Stimulated activated CD8-positive, alpha-beta memory T cell treated with anti-CD3 and anti-CD28 coated beads, Interleukin-7, amount 100 ng/mL, for 1 hour (primary cell): ENCODE results near the gene REG1B.
"Not testable (repeated sequence)": the region's sequence is repeated elsewhere in the genome, so short reads cannot be mapped to it uniquely, and the experiment has no call there.

Experiments used
- DNase-seq, 2 donors: peaks; one replicate each; pipeline ENCODE4 v3.0.0-alpha.2; 2020; ENCODE audit warnings: low read depth in 2 of 2

Gene REG1B

GRCh38 chr2:79084495-79085135 lies 3.2 kb downstream of the REG1B start:
- no peak for DNase-seq

DNA sequence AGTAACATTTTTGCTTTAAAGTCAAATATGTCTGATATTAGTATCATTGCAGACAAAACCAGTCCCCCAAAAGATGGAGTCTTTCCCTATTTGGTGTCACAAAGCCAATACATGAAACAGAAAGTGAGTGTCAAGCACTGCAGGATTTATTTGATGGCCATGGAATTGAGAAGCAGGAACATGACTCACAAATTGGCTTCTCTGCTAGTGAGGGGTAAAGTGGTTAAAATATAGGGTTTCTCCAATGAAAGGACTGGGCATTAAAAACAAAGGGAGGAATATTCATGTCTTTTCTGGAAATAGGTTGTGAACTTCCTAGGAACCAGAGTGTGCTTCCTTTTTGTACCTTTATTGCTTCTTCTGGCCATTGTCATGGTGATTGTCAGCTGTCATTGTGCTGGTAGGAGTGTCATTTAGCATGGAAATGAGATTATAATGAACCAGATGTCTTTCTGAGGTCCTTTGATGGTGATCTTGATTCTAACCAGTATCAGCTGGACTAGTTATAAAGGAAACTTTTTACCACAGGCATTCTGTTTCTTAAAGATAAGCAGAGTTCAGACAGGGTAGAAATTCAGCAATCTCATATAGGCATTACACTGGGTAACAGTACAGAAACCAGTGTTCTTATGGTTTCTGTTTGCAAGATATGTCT lies 4.1 kb downstream of the REG1B start:
- DNase-seq, result no peak

GRCh38 chr2:79082987-79083386 lies 4.8 kb downstream of the REG1B start:
- no peak for DNase-seq

DNA sequence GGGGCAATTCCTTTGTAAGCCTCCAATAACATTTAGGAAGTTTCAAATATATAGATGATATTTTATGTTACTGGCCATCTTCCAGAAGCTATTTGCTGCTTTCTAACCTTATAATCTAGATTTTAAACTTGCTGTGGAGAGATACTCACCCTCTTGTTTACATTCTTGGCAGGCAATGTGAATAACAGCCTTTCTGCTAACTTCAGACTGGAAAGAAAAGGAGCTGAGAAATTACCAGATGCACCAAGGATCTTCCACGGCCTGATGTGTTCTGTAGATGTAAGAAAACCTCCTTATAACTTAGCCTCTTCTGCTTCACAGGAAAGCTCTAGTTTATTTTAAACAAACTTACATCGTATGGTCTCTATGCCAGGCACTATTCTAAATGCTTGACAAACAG lies 16.7 kb downstream of the REG1B start:
- DNase-seq, result no peak

DNA sequence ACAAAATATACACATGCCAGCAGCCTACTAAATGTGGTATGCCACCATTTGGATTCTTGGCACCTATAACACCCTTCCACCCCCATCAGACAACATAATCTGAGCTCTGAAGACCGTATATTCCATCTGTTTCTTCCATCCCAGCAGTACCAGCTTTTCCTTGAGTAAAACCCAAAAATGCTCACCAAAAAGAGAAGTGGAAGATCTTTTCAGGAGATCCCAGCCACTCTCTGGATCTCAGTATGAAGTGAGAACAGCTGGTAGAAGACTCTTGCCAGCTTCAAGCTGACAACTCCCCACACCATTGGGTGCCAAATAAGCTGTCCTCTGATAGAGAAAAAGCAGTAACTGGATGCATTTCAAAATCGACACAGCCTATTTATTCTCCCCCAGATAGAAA lies 22.6 kb downstream of the REG1B start:
- DNase-seq, result no peak

DNA sequence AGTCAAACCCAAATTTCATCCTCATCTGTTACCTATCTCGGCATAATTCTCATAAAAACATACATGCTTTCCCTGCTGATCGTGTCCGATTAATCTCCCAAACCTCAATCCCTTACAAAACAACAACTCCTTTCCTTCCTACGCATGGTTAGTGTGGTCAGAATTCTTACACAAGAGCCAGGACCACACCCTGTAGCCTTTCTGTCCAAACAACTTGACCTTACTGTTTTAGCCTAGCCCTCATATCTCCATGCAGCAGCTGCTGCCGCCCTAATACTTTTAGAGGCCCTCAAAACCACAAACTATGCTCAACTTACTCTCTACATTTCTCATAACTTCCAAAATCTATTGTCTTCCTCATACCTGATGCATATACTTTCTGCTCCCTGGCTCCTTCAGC lies 33.0 kb downstream of the REG1B start:
- not testable (repeated sequence) for DNase-seq

GRCh38 chr2:79053486-79053885 lies 34.3 kb downstream of the REG1B start:
- DNase-seq, result not testable (repeated sequence)

GRCh38 chr2:79041032-79041448 lies 46.8 kb downstream of the REG1B start:
- DNase-seq, result no peak

GRCh38 chr2:79039944-79040343 lies 47.8 kb downstream of the REG1B start:
- no peak for DNase-seq
